ENCODE data around the gene ALDH1A2. TPM values are rescaled to one million over a fixed set of nuclear protein-coding genes. Genes with fewer than 3 reads are reported as not detected.

ALDH1A2 gene
- total RNA-seq, 1 experiment from 2014 or later = 0.98 TPM

DNA sequence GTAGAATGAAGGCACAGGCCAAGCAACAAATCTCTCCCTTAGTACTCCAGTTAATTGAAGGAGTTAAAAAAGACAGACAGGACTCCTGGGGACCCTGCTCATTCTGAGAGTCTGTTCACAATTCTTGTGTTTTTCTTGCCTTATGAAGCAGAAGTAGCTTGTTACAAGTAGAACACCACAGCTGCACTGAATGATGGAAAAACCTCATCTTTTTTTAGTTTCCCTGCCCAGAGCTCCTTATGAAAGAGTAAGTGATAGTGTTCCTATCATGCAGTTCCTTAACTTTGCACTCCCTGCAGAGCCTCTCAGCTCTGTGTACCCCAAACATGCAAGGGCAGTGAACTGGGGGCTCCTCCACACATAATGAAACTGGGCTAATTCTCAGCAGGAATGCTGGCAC, 95.5 kb downstream of the ALDH1A2 start:
- no TSS peak for BruUV-seq (replicated peaks)
- DNase-seq (ENCODE audit: low read depth, low spot score) (no peak), ATAC-seq (no peak)
- Histone ChIP-seq H3K27ac (ENCODE audit: low read length) (no peak overlapping the region), H3K9me3 (ENCODE audit: control insufficient read depth, insufficient read depth, low read depth, low read length) (no peaks in the 10 kb centered on the region), H3K4me3 (ENCODE audit: low read depth in 2 of 2, low read length in 2 of 2) (no peak overlapping the region), H3K4me1 (ENCODE audit: control insufficient read depth, insufficient read depth, low read length) (no peaks in the 10 kb centered on the region), H3K27me3 (ENCODE audit: control insufficient read depth, insufficient read depth, low read length) (peaks cover 5% of the 10 kb centered on the region), H3K36me3 (ENCODE audit: control insufficient read depth, insufficient read depth, low read length) (no peaks in the 10 kb centered on the region)
- POLR2A ChIA-PET = no interaction called here
- in situ Hi-C loops (cut with HindIII; ENCODE audit: low pct_unique_long_range_greater_than_20kb, low sequenced_read_pairs) = no loop called here
- TF ChIP-seq SIN3A (IDR thresholded peaks at IDR 0.05; ENCODE audit: borderline replicate concordance, insufficient read depth, low read depth, low read length) = no peak
- TF ChIP-seq, protein P1, sequence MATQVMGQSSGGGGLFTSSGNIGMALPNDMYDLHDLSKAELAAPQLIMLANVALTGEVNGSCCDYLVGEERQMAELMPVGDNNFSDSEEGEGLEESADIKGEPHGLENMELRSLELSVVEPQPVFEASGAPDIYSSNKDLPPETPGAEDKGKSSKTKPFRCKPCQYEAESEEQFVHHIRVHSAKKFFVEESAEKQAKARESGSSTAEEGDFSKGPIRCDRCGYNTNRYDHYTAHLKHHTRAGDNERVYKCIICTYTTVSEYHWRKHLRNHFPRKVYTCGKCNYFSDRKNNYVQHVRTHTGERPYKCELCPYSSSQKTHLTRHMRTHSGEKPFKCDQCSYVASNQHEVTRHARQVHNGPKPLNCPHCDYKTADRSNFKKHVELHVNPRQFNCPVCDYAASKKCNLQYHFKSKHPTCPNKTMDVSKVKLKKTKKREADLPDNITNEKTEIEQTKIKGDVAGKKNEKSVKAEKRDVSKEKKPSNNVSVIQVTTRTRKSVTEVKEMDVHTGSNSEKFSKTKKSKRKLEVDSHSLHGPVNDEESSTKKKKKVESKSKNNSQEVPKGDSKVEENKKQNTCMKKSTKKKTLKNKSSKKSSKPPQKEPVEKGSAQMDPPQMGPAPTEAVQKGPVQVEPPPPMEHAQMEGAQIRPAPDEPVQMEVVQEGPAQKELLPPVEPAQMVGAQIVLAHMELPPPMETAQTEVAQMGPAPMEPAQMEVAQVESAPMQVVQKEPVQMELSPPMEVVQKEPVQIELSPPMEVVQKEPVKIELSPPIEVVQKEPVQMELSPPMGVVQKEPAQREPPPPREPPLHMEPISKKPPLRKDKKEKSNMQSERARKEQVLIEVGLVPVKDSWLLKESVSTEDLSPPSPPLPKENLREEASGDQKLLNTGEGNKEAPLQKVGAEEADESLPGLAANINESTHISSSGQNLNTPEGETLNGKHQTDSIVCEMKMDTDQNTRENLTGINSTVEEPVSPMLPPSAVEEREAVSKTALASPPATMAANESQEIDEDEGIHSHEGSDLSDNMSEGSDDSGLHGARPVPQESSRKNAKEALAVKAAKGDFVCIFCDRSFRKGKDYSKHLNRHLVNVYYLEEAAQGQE (IDR thresholded peaks at IDR 0.05; ENCODE audit: insufficient read depth in 1 of 2, low read depth in 2 of 2, low read length in 1 of 2) = no peak
- intact Hi-C loops (cut with micrococcal nuclease; ENCODE audit: unreplicated experiment) = no loop called here
- CTCF ChIA-PET = interaction anchor here (1.4 kb wide), 1 partner anchor 101 kb away, joined by 3 read pairs; no protein-coding TSS in a partner anchor

DNA sequence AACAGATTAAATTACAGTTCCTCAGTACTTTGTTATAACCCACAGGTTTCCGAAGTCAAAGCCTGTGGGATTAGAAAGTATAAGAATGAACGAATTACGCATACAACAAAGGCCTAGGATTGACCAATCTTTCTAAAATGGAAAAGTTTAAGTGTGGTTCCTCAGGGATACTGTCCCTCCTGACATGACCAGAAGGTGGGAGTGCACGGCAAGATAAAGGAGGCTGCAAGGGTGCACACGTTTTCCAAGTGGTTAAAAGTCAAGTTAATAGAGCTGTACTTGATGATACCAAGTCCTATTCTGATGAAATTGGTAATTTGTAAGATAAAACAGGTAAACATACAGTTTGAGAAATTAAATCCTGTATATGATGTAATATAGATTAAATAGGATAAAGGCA, 96.2 kb downstream of the ALDH1A2 start:
- TF ChIP-seq, protein P2, sequence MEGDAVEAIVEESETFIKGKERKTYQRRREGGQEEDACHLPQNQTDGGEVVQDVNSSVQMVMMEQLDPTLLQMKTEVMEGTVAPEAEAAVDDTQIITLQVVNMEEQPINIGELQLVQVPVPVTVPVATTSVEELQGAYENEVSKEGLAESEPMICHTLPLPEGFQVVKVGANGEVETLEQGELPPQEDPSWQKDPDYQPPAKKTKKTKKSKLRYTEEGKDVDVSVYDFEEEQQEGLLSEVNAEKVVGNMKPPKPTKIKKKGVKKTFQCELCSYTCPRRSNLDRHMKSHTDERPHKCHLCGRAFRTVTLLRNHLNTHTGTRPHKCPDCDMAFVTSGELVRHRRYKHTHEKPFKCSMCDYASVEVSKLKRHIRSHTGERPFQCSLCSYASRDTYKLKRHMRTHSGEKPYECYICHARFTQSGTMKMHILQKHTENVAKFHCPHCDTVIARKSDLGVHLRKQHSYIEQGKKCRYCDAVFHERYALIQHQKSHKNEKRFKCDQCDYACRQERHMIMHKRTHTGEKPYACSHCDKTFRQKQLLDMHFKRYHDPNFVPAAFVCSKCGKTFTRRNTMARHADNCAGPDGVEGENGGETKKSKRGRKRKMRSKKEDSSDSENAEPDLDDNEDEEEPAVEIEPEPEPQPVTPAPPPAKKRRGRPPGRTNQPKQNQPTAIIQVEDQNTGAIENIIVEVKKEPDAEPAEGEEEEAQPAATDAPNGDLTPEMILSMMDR (IDR thresholded peaks at IDR 0.05) = peak; percentile 16; the same call in 1 of the 2 replicates
- TF ChIP-seq SIN3A (IDR thresholded peaks at IDR 0.05; ENCODE audit: borderline replicate concordance, insufficient read depth, low read depth, low read length) (no peak), POLR2AphosphoS5 (IDR thresholded peaks at IDR 0.05; ENCODE audit: low read depth, low read length) (no peak)
- TF ChIP-seq, protein P1 (IDR thresholded peaks at IDR 0.05; ENCODE audit: insufficient read depth in 1 of 2, low read depth in 2 of 2, low read length in 1 of 2) = no peak
- no peaks in the 10 kb centered on the region for H3K4me1 ChIP-seq (ENCODE audit: control insufficient read depth, insufficient read depth, low read length)
- no peak overlapping the region for H3K4me3 ChIP-seq (ENCODE audit: low read depth in 2 of 2, low read length in 2 of 2)
- no peak for DNase-seq (ENCODE audit: low read depth, low spot score)
- ChIA-PET CTCF (interaction anchor here (1.4 kb wide), 1 partner anchor 101 kb away, joined by 3 read pairs; no protein-coding TSS in a partner anchor), POLR2A (no interaction called here)
- in situ Hi-C loops (cut with HindIII; ENCODE audit: low pct_unique_long_range_greater_than_20kb, low sequenced_read_pairs) (no loop called here), intact Hi-C loops (cut with micrococcal nuclease; ENCODE audit: unreplicated experiment) (no loop called here)
- no peak overlapping the region for H3K27ac ChIP-seq (ENCODE audit: low read length)
- ATAC-seq = no peak
- peaks cover 5% of the 10 kb centered on the region for H3K27me3 ChIP-seq (ENCODE audit: control insufficient read depth, insufficient read depth, low read length)
- BruUV-seq (replicated peaks) = no TSS peak
- H3K36me3 ChIP-seq (ENCODE audit: control insufficient read depth, insufficient read depth, low read length) = no peaks in the 10 kb centered on the region
- H3K9me3 ChIP-seq (ENCODE audit: control insufficient read depth, insufficient read depth, low read depth, low read length) = no peaks in the 10 kb centered on the region

All from Panc1 (cell line).